ENCODE results near the gene PDE8B. TPM values are rescaled to one million over a fixed set of nuclear protein-coding genes. Genes with fewer than 3 reads are reported as not detected.

PDE8B gene
- total RNA-seq, 1 donor from 2014 or later, result 1.0 TPM

DNA sequence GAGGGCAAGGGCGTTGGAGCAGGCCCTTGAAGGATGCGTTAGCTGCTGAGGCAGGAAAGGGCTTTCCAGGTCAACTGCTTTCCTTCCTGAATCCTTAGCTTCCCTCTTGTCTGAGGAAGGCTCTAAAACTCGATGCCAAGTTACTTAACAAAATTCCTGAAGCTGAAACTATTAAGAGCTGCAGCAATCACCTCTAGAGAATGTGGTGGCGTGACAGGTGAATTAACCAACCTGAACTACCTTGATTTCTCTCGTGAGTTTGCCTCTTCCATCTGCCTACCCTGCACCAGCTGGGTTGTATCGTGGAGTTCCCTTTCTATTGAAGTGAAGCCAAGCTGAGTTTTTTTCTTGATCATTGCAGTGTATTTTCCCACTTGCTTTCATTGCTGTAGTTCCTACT lies 96.1 kb downstream of the PDE8B start:
- ATAC-seq (no peak), DNase-seq (ENCODE audit: missing footprints) (no peak)
- intact Hi-C loops (cut with DNase I), result no loop called here

DNA sequence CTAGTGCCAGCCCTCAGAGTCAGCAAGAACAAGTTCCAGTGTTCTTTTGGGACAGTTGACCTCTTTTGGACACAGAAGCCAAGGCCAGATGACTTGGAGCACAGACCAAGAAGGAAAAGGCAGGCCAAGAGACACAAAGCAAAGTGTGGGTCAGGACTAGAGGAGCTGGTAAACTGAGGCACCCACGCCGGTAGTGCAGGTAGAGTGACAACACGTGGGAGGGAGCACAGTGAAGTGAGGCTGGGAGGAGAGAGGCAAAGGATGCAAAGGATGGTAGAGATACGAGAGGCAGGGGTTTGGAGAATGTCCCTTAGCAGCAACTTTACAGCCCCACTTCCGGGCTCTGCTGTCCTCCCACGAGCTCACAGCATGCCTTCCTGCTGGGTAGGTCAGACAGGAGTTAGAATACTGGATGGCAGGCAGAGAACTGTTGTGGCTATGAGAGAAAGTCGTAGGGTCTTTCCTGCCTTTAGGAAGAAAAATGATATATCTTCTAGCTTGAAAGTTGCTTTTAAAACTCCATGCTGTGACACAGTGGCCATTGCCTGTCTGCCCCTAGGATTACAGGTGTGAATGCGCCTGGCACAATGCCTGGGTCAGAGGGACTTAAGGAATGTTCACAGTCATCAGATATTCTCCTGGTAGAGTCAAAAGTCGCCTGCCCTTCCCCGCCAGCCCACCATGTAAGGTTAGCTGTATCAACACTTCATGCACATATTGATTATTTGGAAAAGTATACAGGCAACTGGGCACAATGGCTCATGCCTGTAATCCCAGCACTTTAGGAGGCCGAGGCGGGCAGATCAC lies 97.9 kb downstream of the PDE8B start:
- no peak for ATAC-seq
- no peak for DNase-seq (ENCODE audit: missing footprints)
- intact Hi-C loops (cut with DNase I), result no loop called here

DNA sequence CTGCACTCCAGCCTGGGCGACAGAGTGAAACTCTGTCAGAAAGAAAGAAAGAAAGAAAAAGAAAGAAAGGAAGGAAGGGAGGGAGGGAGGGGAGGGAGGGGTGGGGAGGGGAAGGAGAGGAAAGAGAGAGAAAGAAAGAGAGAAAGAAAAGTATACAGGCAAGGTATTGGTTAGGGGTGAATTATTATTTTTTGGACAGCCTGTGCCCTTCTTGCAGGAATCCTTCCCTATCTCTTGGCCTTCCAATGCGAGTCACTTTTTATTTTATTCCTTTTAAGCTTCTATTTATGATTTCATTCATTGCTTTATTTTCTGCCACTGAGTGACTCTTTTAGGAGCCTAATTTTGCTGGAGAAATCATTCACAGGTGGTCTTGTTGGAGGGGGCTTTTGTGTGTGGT lies 98.7 kb downstream of the PDE8B start:
- DNase-seq (ENCODE audit: missing footprints) (no peak), ATAC-seq (no peak)
- intact Hi-C loops (cut with DNase I), result no loop called here

DNA sequence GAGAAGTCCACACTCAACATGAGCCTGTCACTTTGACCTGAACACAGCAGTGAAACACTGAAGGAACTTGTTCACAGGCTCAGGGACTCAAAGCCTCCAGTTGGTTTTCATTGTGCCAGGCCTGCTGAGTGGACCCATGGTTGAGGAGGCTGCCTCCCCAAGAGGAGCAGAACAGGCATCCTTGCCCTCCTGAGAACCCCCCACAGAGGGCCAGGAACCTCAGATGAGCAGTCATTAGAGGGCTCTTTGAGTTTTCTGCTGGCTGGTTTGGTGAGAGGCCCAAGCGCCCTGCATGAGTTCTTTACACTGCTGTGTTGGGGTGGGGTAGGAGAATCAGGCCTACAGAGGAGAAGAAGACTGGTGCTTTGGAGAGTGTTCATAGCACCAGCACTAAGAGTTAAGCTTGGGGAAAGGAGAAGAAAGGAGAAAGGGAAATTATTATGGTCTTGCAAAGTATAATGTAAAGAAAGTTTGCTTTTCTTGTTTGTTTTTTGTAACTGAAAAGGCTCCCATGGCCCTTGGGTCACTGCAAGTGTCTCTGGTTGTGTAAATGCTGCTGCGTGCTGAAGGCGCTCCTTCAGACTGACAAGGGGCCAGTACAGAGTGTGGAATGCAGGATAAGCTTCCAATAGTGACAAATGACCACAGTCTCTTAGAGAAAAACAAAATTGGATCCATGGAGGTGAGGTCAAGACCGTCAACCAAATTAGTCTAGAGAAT lies 100.2 kb downstream of the PDE8B start:
- intact Hi-C loops (cut with DNase I), result no loop called here
- ATAC-seq, result no peak
- no peak for DNase-seq (ENCODE audit: missing footprints)

DNA sequence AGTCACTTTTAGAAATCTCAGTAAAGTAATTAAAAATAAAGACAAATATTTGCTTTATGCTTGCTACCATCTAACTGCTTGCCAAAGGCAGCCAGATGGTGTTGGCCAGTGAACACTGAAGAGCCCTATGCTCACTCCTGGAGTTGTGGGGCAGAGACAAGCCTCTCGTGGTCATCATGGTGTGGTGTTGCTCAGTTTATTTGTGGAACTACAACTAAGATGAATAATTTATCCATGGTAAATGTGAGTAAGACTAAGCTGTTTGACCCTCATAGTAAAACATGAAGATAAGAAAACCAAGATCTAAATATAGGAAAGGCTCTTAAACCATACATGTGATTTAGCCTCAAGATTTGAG lies 100.7 kb downstream of the PDE8B start:
- intact Hi-C loops (cut with DNase I), result no loop called here
- ATAC-seq (no peak), DNase-seq (ENCODE audit: missing footprints) (no peak)

DNA sequence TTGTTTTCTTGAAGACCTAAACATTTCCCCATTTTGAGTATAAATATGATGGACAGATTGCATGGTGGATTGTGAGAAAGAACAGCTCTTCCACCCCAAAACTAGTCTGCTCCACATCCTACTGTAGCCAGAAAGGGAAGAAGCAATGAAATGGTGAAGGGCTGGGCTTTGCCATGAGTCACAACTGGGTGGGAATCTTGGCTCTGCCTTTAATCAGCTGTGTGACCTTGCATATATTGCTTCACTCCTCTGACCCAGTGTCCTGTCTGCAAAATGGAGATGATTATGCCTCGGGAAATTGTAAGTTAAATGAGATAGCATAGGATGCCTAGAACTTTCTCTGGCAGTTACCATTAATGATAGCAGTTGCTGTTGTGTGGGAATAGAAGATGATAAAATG lies 101.9 kb downstream of the PDE8B start:
- no peak for DNase-seq (ENCODE audit: missing footprints)

DNA sequence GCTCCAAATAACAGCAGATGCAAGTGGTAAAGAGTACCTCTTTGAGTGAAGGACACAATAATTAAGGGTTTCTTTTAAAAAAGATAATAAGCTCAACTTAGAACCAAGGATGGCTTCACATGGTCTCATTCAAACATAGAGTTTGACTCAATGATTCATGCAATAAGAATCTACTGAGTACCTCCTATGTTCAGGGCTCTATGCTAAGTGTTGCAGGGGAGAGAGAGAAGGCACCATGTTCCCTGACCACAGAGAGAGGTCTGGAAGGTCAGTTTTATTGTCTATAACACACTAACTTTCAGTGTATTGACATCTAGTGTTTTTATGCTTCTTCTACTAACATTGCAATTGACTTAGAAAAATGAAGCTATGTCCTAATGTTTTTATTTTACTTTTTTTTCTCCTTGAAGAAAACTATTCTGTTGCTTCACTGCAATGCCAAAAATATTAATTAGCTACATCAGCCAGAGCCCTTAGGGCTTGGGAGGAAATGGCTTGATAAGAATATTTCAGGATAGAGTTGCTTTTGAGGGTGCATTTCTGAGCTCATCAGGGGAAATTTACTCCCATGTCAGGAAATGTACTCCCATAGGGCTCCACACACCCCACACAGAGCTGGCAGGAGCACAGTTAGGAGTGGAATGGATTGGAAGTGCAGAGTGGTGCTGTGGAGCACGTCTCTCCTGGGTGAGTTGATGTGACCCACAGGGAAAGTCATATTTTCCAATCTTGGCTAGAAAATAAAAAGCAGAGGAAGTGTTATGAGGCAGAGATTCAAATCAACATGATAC lies 106.6 kb downstream of the PDE8B start:
- intact Hi-C loops (cut with DNase I), result no loop called here
- ATAC-seq (no peak), DNase-seq (ENCODE audit: missing footprints) (no peak)

More for the DNA sequence above, 101.9 kb downstream of the PDE8B start:
- intact Hi-C loops (cut with DNase I), result no loop called here
- ATAC-seq, result no peak

DNA sequence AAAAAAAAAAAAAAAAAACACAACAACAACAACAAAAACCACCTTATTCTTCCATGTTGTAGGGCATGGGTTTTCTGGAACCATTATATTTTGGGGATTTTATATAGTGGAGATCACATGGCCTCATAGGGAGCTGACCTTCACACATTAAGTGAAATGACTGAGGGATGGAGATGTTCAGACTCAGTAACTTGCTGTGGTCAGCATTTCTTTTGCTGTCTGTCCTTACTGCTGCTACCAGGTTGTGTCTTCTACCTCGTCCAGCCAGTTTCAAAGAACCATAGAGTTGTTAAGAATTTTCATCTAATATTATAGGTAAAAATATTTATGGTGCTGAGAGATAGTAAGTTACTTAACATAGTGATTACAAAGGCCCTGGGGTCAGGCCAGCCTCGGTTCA lies 107.6 kb downstream of the PDE8B start:
- no peak for ATAC-seq
- no peak for DNase-seq (ENCODE audit: missing footprints)
- intact Hi-C loops (cut with DNase I), result no loop called here

DNA sequence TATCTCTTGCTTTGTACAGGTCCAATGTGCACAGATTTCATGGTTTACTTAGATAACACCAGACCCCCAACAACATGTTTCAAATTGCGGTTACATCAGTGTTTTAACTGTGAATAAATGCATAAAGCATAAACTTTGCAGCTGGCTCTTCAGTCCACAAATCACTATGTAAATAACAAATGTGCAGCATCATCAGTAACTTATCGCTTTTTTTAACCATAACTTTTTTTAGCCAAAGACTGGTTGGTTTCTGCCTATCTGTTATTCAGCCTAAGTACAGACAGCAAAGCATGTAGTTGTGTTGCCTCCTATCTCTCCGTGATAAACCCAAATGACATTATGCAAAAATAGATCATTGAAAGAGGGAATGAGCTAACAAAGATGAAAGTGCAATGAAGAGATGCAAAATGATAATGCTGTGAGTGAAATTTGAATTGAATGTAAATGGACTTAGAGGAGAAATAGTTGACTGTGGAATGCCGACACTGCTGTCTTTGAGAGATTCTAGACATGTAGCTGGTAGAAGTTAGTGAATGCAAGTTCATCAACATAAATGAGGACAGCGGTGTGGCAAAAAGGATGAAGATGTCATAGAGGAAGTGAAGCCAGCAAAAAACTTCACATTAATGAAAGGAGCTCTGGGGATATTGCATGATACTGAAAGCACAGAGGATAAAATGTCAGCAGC lies 108.8 kb downstream of the PDE8B start:
- no peak for ATAC-seq
- intact Hi-C loops (cut with DNase I), result no loop called here

DNA sequence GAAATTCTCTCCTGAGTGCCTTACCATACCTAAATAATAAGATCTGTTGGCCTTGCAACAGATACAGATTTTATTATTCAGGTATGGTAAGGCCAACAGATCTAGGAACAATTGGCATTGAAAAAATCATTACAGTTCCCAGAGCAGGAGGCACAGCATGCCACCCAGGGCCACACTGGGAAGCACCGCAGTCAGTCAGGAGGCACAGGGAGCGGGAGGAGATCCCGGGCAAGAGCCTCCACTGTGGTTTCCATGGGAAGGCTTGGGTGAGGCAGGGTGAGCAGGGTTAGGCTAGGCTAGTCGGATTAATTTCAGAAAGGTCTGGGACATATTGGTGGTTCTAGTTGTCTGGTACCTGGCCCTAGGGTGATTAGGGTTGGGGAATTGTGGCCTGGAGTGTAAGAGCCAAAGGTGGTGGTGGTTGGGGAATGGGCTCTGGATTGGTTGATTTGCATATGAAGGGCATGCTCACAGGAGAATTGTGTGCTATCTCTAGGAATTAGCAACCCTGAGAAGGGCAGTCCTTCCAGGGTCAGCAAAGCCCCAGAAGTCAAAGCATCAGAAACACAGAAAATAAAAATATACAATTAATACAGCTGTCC lies 111.4 kb downstream of the PDE8B start:
- intact Hi-C loops (cut with DNase I), result no loop called here
- ATAC-seq, result no peak
- no peak for DNase-seq (ENCODE audit: missing footprints)

More for the DNA sequence above, 108.8 kb downstream of the PDE8B start:
- no peak for DNase-seq (ENCODE audit: missing footprints)

DNA sequence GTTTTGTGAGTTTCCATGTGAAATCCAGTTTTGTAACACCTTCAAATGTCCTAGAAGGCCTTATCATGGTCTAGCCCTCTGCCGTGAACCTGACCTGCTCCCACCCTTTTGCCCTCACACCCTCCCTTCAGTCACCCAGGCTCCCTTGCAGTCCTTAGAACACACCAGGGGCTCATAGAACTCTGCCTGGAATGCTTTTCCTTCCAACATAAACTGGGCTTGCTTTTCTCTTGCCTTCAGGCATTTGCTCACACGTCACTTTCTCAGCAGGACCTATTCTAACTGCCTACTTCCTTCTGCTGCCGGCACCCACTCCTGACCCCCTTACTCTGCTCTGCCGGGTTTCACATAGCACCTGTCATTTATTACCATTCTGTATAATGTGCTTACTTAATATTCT lies 111.9 kb downstream of the PDE8B start:
- intact Hi-C loops (cut with DNase I), result no loop called here
- ATAC-seq (no peak), DNase-seq (ENCODE audit: missing footprints) (no peak)

DNA sequence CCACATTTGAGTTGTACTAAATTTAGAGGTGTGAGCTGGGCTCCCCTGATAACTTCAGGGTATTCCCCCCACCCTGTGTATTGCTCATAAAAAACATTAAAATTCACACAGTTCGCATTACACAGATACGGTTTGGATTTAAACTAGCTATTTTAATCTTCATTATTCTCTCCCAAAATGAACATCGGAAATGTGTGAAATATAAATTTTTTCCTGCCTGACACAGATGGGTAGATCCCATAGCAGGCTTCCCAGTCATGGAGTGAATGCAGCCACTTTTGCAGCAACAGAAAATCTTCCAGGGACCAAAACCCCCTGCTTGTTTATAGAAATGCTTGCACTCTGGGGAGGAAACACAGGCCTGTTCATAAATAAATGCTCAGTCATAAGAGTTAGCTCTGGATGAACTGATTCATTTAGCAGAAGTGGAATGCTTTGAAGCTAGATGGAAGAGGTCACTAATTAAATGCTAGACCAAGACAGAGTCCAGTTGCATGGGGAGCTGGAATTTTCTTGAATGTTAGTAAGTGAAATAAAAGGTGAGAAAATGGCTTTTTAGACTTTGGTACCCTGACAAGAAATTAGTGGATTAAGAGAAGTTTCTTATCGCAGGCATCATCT lies 115.6 kb downstream of the PDE8B start:
- intact Hi-C loops (cut with DNase I), result no loop called here

DNA sequence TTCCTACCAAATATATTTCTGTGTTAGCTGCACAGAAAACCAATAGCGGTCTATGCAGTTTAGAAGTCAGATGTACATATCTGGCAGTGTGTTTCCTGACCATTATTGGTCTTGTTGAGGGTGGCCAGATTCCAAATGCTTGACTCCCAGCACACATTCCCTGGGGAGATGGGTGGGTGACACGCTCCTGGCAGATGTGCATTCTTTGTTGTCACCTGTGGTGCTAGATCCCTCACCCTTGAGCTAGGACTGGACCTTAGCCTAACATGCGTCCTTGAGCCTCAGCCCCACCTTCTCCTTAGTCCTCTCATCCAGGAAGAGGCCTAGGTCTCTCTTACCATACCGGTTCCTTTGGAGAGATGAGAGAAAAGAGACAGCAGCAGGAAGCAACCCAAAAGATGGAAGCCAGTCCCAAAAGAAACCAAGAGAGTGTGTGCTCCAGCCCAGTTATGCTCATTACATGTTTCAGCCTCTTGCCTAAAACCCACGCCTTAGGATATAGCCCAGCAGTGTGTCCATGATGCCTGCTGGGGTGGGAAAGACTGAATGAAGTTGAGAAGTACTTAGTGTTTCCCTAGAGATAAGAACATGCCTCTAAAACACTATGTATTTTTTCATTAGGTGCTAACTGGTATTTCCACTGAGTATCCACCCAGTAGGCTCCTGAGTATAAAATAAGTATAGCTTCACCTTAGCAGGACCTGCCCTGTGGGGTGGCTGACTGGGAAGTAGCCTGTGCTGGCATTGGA lies 116.7 kb downstream of the PDE8B start:
- ATAC-seq (no peak), DNase-seq (ENCODE audit: missing footprints) (no peak)
- intact Hi-C loops (cut with DNase I), result no loop called here

More for the DNA sequence above, 115.6 kb downstream of the PDE8B start:
- ATAC-seq (no peak), DNase-seq (ENCODE audit: missing footprints) (no peak)

DNA sequence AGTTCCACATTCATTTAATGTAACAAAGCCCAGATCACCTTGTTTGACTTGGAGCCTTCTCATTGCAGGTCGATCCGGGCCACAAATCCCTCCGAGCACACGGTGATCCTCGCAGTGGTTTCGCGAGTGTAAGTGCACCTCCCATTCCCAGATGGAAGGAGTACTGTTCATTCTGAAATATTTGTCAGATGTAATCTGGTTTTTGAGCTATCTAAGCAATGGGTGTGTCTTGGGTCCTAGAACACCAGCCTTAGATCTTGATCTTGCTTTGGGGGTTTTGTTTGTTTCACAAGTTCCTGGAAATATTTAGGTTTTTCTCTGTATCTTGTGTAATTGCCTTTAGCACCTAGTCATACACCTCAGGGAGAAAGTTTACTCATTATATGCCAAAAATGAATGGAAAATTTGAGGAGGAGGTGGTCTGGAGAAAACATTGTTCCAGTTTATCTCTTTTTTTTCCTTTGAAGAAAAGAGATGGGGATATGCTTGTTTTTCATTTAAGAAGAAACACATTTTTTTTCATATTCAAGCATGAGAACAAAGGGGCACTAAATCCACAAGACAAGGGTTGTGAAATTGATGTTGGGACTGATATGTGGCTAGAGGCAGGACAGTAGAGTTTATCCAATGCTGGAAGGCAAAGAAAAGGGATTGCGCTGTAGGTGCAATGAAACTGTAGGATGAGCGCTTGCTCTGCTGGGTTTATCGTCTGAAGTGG lies 118.6 kb downstream of the PDE8B start:
- intact Hi-C loops (cut with DNase I), result no loop called here
- ATAC-seq (no peak), DNase-seq (ENCODE audit: missing footprints) (no peak)

DNA sequence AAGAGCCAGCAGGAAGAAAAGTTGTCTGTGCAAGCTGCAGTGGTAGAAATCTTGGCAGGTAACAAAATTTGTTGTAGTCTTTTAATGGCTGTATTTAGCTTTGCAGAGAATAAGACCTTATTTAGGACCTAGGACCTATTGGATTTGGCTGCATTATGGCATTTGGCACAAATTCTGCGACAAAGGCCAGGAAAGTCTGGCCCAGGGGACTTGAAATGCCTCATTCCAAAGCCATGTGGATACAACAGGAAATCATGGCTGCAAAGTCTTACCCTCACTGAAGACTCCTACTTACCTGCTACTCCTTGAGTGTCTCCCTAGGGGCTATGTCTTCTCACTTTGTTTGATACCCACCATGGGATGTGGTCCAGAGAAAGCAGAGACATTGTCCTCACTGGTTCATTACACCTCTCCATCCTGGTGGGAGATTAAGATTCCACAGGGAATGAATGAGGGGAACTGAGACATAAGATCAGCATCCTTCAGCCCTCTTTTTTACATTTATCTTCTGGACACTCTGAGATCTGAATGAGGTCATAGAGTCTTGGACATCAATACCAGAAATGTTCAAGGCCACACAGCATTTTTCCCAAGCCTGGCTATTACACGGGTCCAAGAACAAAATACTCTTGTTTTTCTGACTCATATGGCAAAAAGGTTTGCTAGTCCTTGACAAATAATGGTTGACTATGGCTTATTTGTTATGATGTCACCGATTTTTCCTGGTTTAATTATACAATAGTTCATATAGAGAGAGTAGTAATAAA lies 119.4 kb downstream of the PDE8B start:
- DNase-seq (ENCODE audit: missing footprints) (no peak), ATAC-seq (no peak)
- intact Hi-C loops (cut with DNase I), result no loop called here

DNA sequence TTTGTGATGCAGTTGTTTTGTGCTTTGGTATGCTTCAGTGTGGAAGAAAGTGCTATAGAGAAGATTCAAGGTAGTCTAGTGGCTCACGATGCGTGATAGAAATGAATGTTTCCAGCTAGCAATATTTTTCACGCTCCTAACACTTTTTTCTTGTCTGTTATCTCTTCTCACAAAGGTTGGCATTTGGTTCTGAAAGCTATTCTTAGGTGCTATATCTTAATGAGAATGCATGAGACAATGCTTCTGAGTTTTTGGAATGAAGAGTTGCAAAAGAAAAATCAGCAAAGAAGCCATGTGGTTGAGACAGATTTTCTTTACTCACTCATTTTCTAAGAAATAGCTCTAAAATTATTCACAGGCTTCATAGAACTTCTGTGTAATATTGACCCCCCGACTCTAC lies 122.6 kb downstream of the PDE8B start:
- DNase-seq (ENCODE audit: missing footprints), result no peak
- intact Hi-C loops (cut with DNase I), result no loop called here
- no peak for ATAC-seq
